Measurements from ENCODE around the gene MYO18B.

DNA sequence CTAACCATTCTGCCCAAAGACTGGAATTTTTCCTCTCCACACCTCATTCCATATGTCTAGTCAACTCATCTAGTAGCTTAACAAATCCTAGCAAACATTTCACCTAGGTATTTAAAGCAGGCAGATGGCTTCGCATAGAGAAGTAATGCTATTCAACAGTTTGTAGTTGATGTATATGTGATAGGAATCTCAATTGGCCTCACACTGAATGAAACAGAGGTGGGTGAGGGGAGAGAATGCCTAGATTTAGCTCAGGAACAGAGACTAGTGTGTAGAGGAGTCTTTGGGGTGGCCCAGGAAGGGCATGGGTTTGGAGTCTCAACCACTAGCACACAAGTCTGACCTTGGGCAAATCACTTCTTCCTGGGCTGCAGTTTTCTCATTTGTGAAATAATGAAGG, 196.2 kb downstream of the MYO18B start:
- TF ChIP-seq, protein P1, sequence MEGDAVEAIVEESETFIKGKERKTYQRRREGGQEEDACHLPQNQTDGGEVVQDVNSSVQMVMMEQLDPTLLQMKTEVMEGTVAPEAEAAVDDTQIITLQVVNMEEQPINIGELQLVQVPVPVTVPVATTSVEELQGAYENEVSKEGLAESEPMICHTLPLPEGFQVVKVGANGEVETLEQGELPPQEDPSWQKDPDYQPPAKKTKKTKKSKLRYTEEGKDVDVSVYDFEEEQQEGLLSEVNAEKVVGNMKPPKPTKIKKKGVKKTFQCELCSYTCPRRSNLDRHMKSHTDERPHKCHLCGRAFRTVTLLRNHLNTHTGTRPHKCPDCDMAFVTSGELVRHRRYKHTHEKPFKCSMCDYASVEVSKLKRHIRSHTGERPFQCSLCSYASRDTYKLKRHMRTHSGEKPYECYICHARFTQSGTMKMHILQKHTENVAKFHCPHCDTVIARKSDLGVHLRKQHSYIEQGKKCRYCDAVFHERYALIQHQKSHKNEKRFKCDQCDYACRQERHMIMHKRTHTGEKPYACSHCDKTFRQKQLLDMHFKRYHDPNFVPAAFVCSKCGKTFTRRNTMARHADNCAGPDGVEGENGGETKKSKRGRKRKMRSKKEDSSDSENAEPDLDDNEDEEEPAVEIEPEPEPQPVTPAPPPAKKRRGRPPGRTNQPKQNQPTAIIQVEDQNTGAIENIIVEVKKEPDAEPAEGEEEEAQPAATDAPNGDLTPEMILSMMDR (IDR thresholded peaks at IDR 0.05): no peak
- TF ChIP-seq POLR2AphosphoS5 (IDR thresholded peaks at IDR 0.05; ENCODE audit: insufficient read depth in 1 of 2, low read depth in 1 of 2) (no peak), POLR2A (IDR thresholded peaks at IDR 0.05) (no peak)

Data from vagina (tissue), 2 donors.